HepG2 (cell line): ENCODE measurements around the gene ARHGEF40. TPM values are rescaled to one million over a fixed set of nuclear protein-coding genes. Genes with fewer than 3 reads are reported as not detected.

ENCODE experiments used
- ATAD3A ChIP-seq: sonication (generic); formaldehyde crosslinking; IDR thresholded peaks from 2 replicates; pipeline ENCODE4 v1.4.0; 2020; ENCODE audit warnings: missing genetic modification reagents
- CBX1 ChIP-seq: IDR thresholded peaks from one replicate; pipeline ENCODE4 v1.6.1; 2016; ENCODE audit warnings: antibody characterized with exemption, low read depth
- EEA1 ChIP-seq: sonication (generic); formaldehyde crosslinking; IDR thresholded peaks from 2 replicates; pipeline ENCODE4 v1.5.1; 2020; ENCODE audit warnings: mild to moderate bottlenecking, missing genetic modification reagents, borderline replicate concordance
- GATA4 ChIP-seq: sonication (generic); IDR thresholded peaks from 2 replicates; pipeline ENCODE4 v1.6.1; 2016; ENCODE audit warnings: antibody characterized with exemption, low read depth, borderline replicate concordance
- HHEX ChIP-seq: IDR thresholded peaks from 2 replicates; pipeline ENCODE4 v1.6.1; 2016; ENCODE audit warnings: control low read depth
- HNRNPL ChIP-seq: fragments of 200-400 bp; formaldehyde crosslinking; IDR thresholded peaks from 2 replicates; pipeline ENCODE4 v1.6.1; 2017; ENCODE audit warnings: mild to moderate bottlenecking, low read depth, low read length
- HOXA5 ChIP-seq: sonication (generic); formaldehyde crosslinking; IDR thresholded peaks from 2 replicates; pipeline ENCODE4 v1.4.0; 2020; ENCODE audit warnings: missing genetic modification reagents
- KAT8 ChIP-seq: IDR thresholded peaks from 2 replicates; pipeline ENCODE4 v1.6.1; 2016; ENCODE audit warnings: missing genetic modification reagents, missing compliant biosample characterization
- MIXL1 ChIP-seq: IDR thresholded peaks from 2 replicates; pipeline ENCODE4 v1.6.1; 2016
- PPARG ChIP-seq: conservative IDR thresholded peaks from 2 replicates; pipeline ENCODE4 v1.6.1; 2016; ENCODE audit warnings: missing biosample characterization, missing genetic modification reagents
- SIX4 ChIP-seq: sonication (generic); formaldehyde crosslinking; IDR thresholded peaks from 2 replicates; pipeline ENCODE4 v1.4.0; 2020; ENCODE audit warnings: missing genetic modification reagents
- SRY ChIP-seq: sonication (generic); formaldehyde crosslinking; IDR thresholded peaks from 2 replicates; pipeline ENCODE4 v1.8.0; 2022; ENCODE audit warnings: mild to moderate bottlenecking, missing genetic modification reagents
- YEATS4 ChIP-seq: sonication (generic); formaldehyde crosslinking; IDR thresholded peaks from 2 replicates; pipeline ENCODE4 v1.4.0; 2020; ENCODE audit warnings: missing genetic modification reagents, borderline replicate concordance
- ZC3H13 ChIP-seq: sonication (generic); formaldehyde crosslinking; IDR thresholded peaks from 2 replicates; pipeline ENCODE4 v1.8.1; 2023; ENCODE audit warnings: mild to moderate bottlenecking, missing genetic modification reagents, moderate library complexity
- ZNF225 ChIP-seq: sonication (generic); formaldehyde crosslinking; IDR thresholded peaks from 2 replicates; pipeline ENCODE4 v1.4.0; 2020; ENCODE audit warnings: mild to moderate bottlenecking, missing genetic modification reagents
- ZNF230 ChIP-seq: sonication (generic); formaldehyde crosslinking; IDR thresholded peaks from 2 replicates; pipeline ENCODE4 v1.4.0; 2020; ENCODE audit warnings: mild to moderate bottlenecking, missing genetic modification reagents
- ZNF672 ChIP-seq: sonication (generic); formaldehyde crosslinking; IDR thresholded peaks from 2 replicates; pipeline ENCODE4 v1.8.1; 2022; ENCODE audit warnings: missing genetic modification reagents
- ZNF720 ChIP-seq: sonication (generic); formaldehyde crosslinking; IDR thresholded peaks from 2 replicates; pipeline ENCODE4 v1.4.0; 2020; ENCODE audit warnings: missing genetic modification reagents
- polyA plus RNA-seq, 8 experiments: library from polyadenylated mRNA; depleted of rRNA in 3 of 8; stranded (reverse) in 7 of 8; unstranded in 1 of 8; fragments of >200 nt; fragmentation: Illumina TruSeq in 4 of 8; extraction: Trizol in 4 of 8; gene quantifications; 2 replicates each; pipeline versions ENCODE4 v1.2.1 to v1.2.3, GENCODE V29; 2011 to 2016; ENCODE audit warnings: low read depth in 4 of 8, missing spikeins in 1 of 8, mixed read lengths in 1 of 8; ENCODE audit not compliant: insufficient read depth in 1 of 8
- total RNA-seq, 5 experiments: library from RNA; depleted of rRNA; stranded (reverse); fragments of >200 nt; fragmentation: Illumina TruSeq; extraction: Trizol; gene quantifications; 2 replicates each; pipeline ENCODE4 v1.2.3, GENCODE V29; 2016; ENCODE audit warnings: low read depth in 1 of 5
- TF ChIP-seq, protein P1 (sequence below): sonication (generic); formaldehyde crosslinking; IDR thresholded peaks from 2 replicates; pipeline ENCODE4 v1.4.0; 2020; ENCODE audit warnings: missing genetic modification reagents, mild to moderate bottlenecking, borderline replicate concordance
- TF ChIP-seq, protein P2 (sequence below): sonication (generic); formaldehyde crosslinking; IDR thresholded peaks from 2 replicates; pipeline ENCODE4 v1.9.0; 2021; ENCODE audit warnings: missing genetic modification reagents, borderline replicate concordance
- TF ChIP-seq, protein P3 (sequence below): sonication (generic); formaldehyde crosslinking; IDR thresholded peaks from 2 replicates; pipeline ENCODE4 v1.5.1; 2020; ENCODE audit warnings: missing genetic modification reagents, mild to moderate bottlenecking, borderline replicate concordance
- TF ChIP-seq, protein P4 (sequence below): sonication (generic); formaldehyde crosslinking; conservative IDR thresholded peaks from 2 replicates; pipeline ENCODE4 v1.4.0; 2020; ENCODE audit warnings: missing genetic modification reagents
- TF ChIP-seq, protein P5 (sequence below): IDR thresholded peaks from 2 replicates; pipeline ENCODE4 v1.6.1; 2012; ENCODE audit warnings: inconsistent platforms

ARHGEF40 gene
- total and polyA plus RNA-seq, 2 of the 13 experiments (the other 11 are each of a cell fraction or from before 2014, with no cell fraction given) = 28.1 to 78.1 TPM

DNA sequence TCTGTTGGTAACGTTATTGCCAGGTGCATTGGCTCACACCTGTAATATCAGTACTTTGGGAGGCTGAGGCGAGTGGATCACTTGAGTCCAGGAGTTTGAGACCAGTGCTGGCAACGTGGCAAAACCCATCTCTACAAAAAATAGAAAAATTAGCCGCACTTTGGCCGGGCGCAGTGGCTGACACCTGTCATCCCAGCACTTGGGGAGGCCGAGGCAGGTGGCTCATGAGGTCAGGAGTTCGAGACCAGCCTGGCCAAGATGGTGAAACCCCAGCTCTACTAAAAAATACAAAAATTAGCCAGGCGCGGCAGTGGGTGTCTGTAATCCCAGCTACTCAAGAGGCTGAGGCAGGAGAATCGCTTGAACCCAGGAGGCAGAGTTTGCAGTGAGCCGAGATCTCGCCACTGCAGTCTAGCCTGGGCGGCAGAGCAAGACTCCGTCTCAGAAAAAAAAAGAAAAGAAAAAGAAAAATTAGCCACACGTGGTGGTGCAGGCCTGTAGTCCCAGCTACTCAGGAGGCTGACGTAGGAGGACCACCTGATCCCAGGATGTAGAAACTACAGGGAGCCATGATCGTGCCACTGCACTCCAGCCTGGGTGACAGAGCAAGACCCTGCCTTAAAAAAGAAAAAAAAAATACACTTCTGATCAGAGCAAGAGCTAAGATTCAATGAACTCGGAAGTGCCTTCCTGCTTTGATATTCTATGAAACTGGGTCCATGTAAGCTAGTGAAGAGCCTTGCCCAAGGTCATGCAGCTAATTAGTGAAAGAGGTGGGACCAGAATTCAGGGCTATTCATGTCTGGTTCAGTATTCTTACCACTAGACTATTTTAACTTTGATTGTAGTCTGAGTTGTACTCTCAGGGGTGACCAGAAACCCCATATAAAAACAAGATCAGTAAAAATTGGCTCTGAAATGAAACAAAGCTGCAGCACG, 16.7 kb upstream of the ARHGEF40 start (continued):
- TF ChIP-seq, protein P1, sequence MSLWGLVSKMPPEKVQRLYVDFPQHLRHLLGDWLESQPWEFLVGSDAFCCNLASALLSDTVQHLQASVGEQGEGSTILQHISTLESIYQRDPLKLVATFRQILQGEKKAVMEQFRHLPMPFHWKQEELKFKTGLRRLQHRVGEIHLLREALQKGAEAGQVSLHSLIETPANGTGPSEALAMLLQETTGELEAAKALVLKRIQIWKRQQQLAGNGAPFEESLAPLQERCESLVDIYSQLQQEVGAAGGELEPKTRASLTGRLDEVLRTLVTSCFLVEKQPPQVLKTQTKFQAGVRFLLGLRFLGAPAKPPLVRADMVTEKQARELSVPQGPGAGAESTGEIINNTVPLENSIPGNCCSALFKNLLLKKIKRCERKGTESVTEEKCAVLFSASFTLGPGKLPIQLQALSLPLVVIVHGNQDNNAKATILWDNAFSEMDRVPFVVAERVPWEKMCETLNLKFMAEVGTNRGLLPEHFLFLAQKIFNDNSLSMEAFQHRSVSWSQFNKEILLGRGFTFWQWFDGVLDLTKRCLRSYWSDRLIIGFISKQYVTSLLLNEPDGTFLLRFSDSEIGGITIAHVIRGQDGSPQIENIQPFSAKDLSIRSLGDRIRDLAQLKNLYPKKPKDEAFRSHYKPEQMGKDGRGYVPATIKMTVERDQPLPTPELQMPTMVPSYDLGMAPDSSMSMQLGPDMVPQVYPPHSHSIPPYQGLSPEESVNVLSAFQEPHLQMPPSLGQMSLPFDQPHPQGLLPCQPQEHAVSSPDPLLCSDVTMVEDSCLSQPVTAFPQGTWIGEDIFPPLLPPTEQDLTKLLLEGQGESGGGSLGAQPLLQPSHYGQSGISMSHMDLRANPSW (CRISPR knock-in tag) = 0 out of 2 replicates have a peak, but pooled peaks have one; percentile 1
- 0 out of 2 replicates have a peak, but pooled peaks have one; percentile 1 for TF ChIP-seq YEATS4
- TF ChIP-seq ZNF672 (CRISPR knock-in tag) = no peak
- TF ChIP-seq CBX1 = no peak
- TF ChIP-seq SIX4 (CRISPR knock-in tag) = no peak
- peak; percentile 64; the same call in 1 of the 2 replicates for TF ChIP-seq ZNF225 (CRISPR knock-in tag)
- TF ChIP-seq, protein P2, sequence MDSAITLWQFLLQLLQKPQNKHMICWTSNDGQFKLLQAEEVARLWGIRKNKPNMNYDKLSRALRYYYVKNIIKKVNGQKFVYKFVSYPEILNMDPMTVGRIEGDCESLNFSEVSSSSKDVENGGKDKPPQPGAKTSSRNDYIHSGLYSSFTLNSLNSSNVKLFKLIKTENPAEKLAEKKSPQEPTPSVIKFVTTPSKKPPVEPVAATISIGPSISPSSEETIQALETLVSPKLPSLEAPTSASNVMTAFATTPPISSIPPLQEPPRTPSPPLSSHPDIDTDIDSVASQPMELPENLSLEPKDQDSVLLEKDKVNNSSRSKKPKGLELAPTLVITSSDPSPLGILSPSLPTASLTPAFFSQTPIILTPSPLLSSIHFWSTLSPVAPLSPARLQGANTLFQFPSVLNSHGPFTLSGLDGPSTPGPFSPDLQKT (CRISPR knock-in tag) = no peak
- TF ChIP-seq SRY (CRISPR knock-in tag) = peak; percentile 47; the same call in 1 of the 2 replicates
- TF ChIP-seq ZC3H13 (CRISPR knock-in tag) = no peak
- peak; percentile 93 for TF ChIP-seq MIXL1 (CRISPR knock-in tag)
- 0 out of 2 replicates have a peak, but pooled peaks have one; percentile 40 for TF ChIP-seq ZNF230 (CRISPR knock-in tag)
- no peak for TF ChIP-seq KAT8
- TF ChIP-seq, protein P3, sequence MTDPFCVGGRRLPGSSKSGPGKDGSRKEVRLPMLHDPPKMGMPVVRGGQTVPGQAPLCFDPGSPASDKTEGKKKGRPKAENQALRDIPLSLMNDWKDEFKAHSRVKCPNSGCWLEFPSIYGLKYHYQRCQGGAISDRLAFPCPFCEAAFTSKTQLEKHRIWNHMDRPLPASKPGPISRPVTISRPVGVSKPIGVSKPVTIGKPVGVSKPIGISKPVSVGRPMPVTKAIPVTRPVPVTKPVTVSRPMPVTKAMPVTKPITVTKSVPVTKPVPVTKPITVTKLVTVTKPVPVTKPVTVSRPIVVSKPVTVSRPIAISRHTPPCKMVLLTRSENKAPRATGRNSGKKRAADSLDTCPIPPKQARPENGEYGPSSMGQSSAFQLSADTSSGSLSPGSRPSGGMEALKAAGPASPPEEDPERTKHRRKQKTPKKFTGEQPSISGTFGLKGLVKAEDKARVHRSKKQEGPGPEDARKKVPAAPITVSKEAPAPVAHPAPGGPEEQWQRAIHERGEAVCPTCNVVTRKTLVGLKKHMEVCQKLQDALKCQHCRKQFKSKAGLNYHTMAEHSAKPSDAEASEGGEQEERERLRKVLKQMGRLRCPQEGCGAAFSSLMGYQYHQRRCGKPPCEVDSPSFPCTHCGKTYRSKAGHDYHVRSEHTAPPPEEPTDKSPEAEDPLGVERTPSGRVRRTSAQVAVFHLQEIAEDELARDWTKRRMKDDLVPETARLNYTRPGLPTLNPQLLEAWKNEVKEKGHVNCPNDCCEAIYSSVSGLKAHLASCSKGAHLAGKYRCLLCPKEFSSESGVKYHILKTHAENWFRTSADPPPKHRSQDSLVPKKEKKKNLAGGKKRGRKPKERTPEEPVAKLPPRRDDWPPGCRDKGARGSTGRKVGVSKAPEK (CRISPR knock-in tag) = no peak
- no peak for TF ChIP-seq HNRNPL
- 0 out of 2 replicates have a peak, but pooled peaks have one; percentile 42 for TF ChIP-seq HOXA5
- TF ChIP-seq, protein P4, sequence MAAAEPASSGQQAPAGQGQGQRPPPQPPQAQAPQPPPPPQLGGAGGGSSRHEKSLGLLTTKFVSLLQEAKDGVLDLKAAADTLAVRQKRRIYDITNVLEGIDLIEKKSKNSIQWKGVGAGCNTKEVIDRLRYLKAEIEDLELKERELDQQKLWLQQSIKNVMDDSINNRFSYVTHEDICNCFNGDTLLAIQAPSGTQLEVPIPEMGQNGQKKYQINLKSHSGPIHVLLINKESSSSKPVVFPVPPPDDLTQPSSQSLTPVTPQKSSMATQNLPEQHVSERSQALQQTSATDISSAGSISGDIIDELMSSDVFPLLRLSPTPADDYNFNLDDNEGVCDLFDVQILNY (CRISPR knock-in tag) = no peak
- TF ChIP-seq GATA4 = no peak
- TF ChIP-seq, protein P5, sequence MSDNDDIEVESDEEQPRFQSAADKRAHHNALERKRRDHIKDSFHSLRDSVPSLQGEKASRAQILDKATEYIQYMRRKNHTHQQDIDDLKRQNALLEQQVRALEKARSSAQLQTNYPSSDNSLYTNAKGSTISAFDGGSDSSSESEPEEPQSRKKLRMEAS = no peak; the same call in 1 of the 2 replicates
- TF ChIP-seq ATAD3A (CRISPR knock-in tag) = no peak
- no peak for TF ChIP-seq ZNF720 (CRISPR knock-in tag)
- 0 out of 2 replicates have a peak, but pooled peaks have one; percentile 20 for TF ChIP-seq EEA1
- no peak for TF ChIP-seq PPARG (CRISPR knock-in tag)
- TF ChIP-seq HHEX (CRISPR knock-in tag) = 0 out of 2 replicates have a peak, but pooled peaks have one; percentile 20
